Glutamatergic neuron (in vitro differentiated cells): ENCODE results near the gene JUND. TPM values are rescaled to one million over a fixed set of nuclear protein-coding genes. Genes with fewer than 3 reads are reported as not detected.

Experiments used
- DNase-seq: peaks from one replicate; pipeline ENCODE4 v3.0.0; 2022
- H3K27ac Mint-ChIP-seq: one replicate; pipeline ENCODE4 v1.8.0; 2020; ENCODE audit warnings: mild to moderate bottlenecking, mixed read lengths, inconsistent platforms; ENCODE audit not compliant: unreplicated experiment
- H3K27me3 Mint-ChIP-seq: one replicate; pipeline ENCODE4 v1.8.0; 2020; ENCODE audit warnings: mild to moderate bottlenecking, moderate library complexity, mixed read lengths, inconsistent platforms; ENCODE audit not compliant: unreplicated experiment
- H3K36me3 Mint-ChIP-seq: one replicate; pipeline ENCODE4 v1.8.0; 2020; ENCODE audit warnings: mild to moderate bottlenecking, mixed read lengths, inconsistent platforms; ENCODE audit not compliant: unreplicated experiment
- H3K4me1 Mint-ChIP-seq: one replicate; pipeline ENCODE4 v1.8.0; 2020; ENCODE audit warnings: mild to moderate bottlenecking, low read depth, mixed read lengths, inconsistent platforms; ENCODE audit not compliant: unreplicated experiment
- H3K4me3 Mint-ChIP-seq: one replicate; pipeline ENCODE4 v1.8.0; 2020; ENCODE audit warnings: mild to moderate bottlenecking, mixed read lengths, inconsistent platforms; ENCODE audit not compliant: unreplicated experiment
- H3K9me3 Mint-ChIP-seq: one replicate; pipeline ENCODE4 v1.8.0; 2020; ENCODE audit warnings: mild to moderate bottlenecking, moderate library complexity, mixed read lengths, inconsistent platforms; ENCODE audit not compliant: unreplicated experiment
- CTCF ChIP-seq: fragments of 200-600 bp; sonication (generic); IDR thresholded peaks from one replicate; pipeline ENCODE4 v1.5.0; 2021; ENCODE audit not compliant: partially characterized antibody, unreplicated experiment
- total RNA-seq: library from RNA; stranded (reverse); fragmentation: NEBNext Ultra II Directional; extraction: Animal tissue kit (Norgen Biotek cat#: 25700); gene quantifications from one replicate; pipeline ENCODE4 v1.2.1, GENCODE V29; 2021; ENCODE audit not compliant: unreplicated experiment

JUND gene
- total RNA-seq, 1 donor from 2014 or later, result 341 TPM

GRCh38 chr19:18253130-18253529, 28.3 kb downstream of the JUND start:
- no peak for TF ChIP-seq CTCF
- no peaks in the 10 kb centered on the region for H3K36me3 Mint-ChIP-seq
- no peak overlapping the region for H3K27ac Mint-ChIP-seq

GRCh38 chr19:18252370-18252717, 29.1 kb downstream of the JUND start:
- no peak for DNase-seq
- Mint-ChIP-seq H3K27me3 (peaks cover 5% of the 10 kb centered on the region), H3K27ac (no peak overlapping the region), H3K36me3 (no peaks in the 10 kb centered on the region), H3K9me3 (peaks cover 11% of the 10 kb centered on the region), H3K4me3 (no peak overlapping the region), H3K4me1 (peaks cover 7% of the 10 kb centered on the region)
- TF ChIP-seq CTCF, result no peak

More at GRCh38 chr19:18253130-18253529, 28.3 kb downstream of the JUND start:
- peaks cover 11% of the 10 kb centered on the region for H3K9me3 Mint-ChIP-seq
- H3K27me3 Mint-ChIP-seq, result peaks cover 7% of the 10 kb centered on the region
- no peak for DNase-seq
- peaks cover 7% of the 10 kb centered on the region for H3K4me1 Mint-ChIP-seq
- no peak overlapping the region for H3K4me3 Mint-ChIP-seq

- Mint-ChIP-seq H3K36me3 (no peaks in the 10 kb centered on the region), H3K27ac (no peak overlapping the region), H3K4me3 (no peak overlapping the region), H3K27me3 (peaks cover 5% of the 10 kb centered on the region), H3K9me3 (peaks cover 11% of the 10 kb centered on the region), H3K4me1 (peaks cover 7% of the 10 kb centered on the region)
- peak; percentile 96 for TF ChIP-seq CTCF
- DNase-seq, result peak; percentile 86
These were observed 29.6 kb downstream of the JUND start for GRCh38 chr19:18251587-18252369.

GRCh38 chr19:18249834-18250233, 31.6 kb downstream of the JUND start:
- Mint-ChIP-seq H3K4me1 (peaks cover 3% of the 10 kb centered on the region), H3K9me3 (peaks cover 10% of the 10 kb centered on the region), H3K27ac (no peak overlapping the region), H3K27me3 (peaks cover 5% of the 10 kb centered on the region), H3K4me3 (no peak overlapping the region), H3K36me3 (no peaks in the 10 kb centered on the region)
- DNase-seq, result no peak
- TF ChIP-seq CTCF, result no peak

GRCh38 chr19:18245297-18245696, 36.1 kb downstream of the JUND start:
- H3K4me1 Mint-ChIP-seq, result peaks cover 6% of the 10 kb centered on the region
- no peak overlapping the region for H3K4me3 Mint-ChIP-seq
- DNase-seq, result no peak
- H3K36me3 Mint-ChIP-seq, result no peaks in the 10 kb centered on the region
- peak overlapping the region; percentile 12 for H3K27ac Mint-ChIP-seq
- H3K27me3 Mint-ChIP-seq, result peaks cover 5% of the 10 kb centered on the region
- TF ChIP-seq CTCF, result no peak
- peaks cover 4% of the 10 kb centered on the region for H3K9me3 Mint-ChIP-seq
